HepG2 (cell line): ENCODE data around the gene EFNA2. TPM values are rescaled to one million over a fixed set of nuclear protein-coding genes. Genes with fewer than 3 reads are reported as not detected.

ENCODE experiments used
- ARID5B ChIP-seq: IDR thresholded peaks from 2 replicates; pipeline ENCODE4 v1.4.0; 2020; ENCODE audit warnings: mild to moderate bottlenecking, missing genetic modification reagents
- ARNT2 ChIP-seq: sonication (generic); formaldehyde crosslinking; IDR thresholded peaks from 2 replicates; pipeline ENCODE4 v1.8.0; 2022; ENCODE audit warnings: mild to moderate bottlenecking, low read depth, missing genetic modification reagents, moderate library complexity
- ATF4 ChIP-seq, 2 experiments: fragments of 450-650 bp in 1 of 2; sonication (generic) in 1 of 2; formaldehyde crosslinking; IDR thresholded peaks; 2 replicates each; pipeline versions ENCODE4 v1.5.0 to v1.8.0; 2020 to 2022; ENCODE audit warnings: mild to moderate bottlenecking in 1 of 2, missing genetic modification reagents in 1 of 2
- BORCS8-MEF2B ChIP-seq: sonication (generic); formaldehyde crosslinking; IDR thresholded peaks from 2 replicates; pipeline ENCODE4 v1.8.0; 2022; ENCODE audit warnings: mild to moderate bottlenecking, missing genetic modification reagents
- CCDC6 ChIP-seq: sonication (generic); formaldehyde crosslinking; IDR thresholded peaks from 2 replicates; pipeline ENCODE4 v1.8.1; 2022; ENCODE audit warnings: mild to moderate bottlenecking, missing genetic modification reagents, moderate library complexity
- CHD2 ChIP-seq: IDR thresholded peaks from 2 replicates; pipeline ENCODE4 v1.6.1; 2011; ENCODE audit warnings: low read depth, low read length, improper control_type of control experiment
- FOXO1 ChIP-seq: sonication (generic); formaldehyde crosslinking; IDR thresholded peaks from 2 replicates; pipeline ENCODE4 v1.4.0; 2020; ENCODE audit warnings: missing genetic modification reagents
- HNRNPK ChIP-seq: fragments of 200-400 bp; formaldehyde crosslinking; IDR thresholded peaks from 2 replicates; pipeline ENCODE4 v1.6.1; 2018; ENCODE audit warnings: low read length, low read depth, moderate library complexity, mild to moderate bottlenecking; ENCODE audit not compliant: poor library complexity, severe bottlenecking
- ISX ChIP-seq: sonication (generic); formaldehyde crosslinking; conservative IDR thresholded peaks from 2 replicates; pipeline ENCODE4 v1.5.0; 2020; ENCODE audit warnings: missing genetic modification reagents
- KDM2A ChIP-seq: sonication (generic); formaldehyde crosslinking; IDR thresholded peaks from 2 replicates; pipeline ENCODE4 v1.4.0; 2020; ENCODE audit warnings: low read depth, missing genetic modification reagents, borderline replicate concordance
- RFXANK ChIP-seq: IDR thresholded peaks from 2 replicates; pipeline ENCODE4 v1.6.1; 2016
- SIN3A ChIP-seq: IDR thresholded peaks from 2 replicates; pipeline ENCODE4 v1.6.1; 2011; ENCODE audit warnings: low read depth, mild to moderate bottlenecking, control low read depth, low read length, borderline replicate concordance
- SKI ChIP-seq: fragments of 450-650 bp; IDR thresholded peaks from one replicate; pipeline ENCODE4 v1.6.1; 2018; ENCODE audit warnings: mild to moderate bottlenecking; ENCODE audit not compliant: partially characterized antibody
- TP53 ChIP-seq: sonication (generic); formaldehyde crosslinking; conservative IDR thresholded peaks from 2 replicates; pipeline ENCODE4 v1.4.0; 2020; ENCODE audit warnings: missing genetic modification reagents
- XBP1 ChIP-seq: sonication (generic); formaldehyde crosslinking; IDR thresholded peaks from 2 replicates; pipeline ENCODE4 v1.5.0; 2020; ENCODE audit warnings: missing genetic modification reagents
- ZIK1 ChIP-seq: sonication (generic); formaldehyde crosslinking; IDR thresholded peaks from 2 replicates; pipeline ENCODE4 v1.5.0; 2020; ENCODE audit warnings: mild to moderate bottlenecking, low read depth, missing genetic modification reagents, borderline replicate concordance
- ZNF207 ChIP-seq: fragments of 450-650 bp; IDR thresholded peaks from 2 replicates; pipeline ENCODE4 v1.6.1; 2016; ENCODE audit warnings: antibody characterized with exemption, borderline replicate concordance
- ZNF597 ChIP-seq: sonication (generic); formaldehyde crosslinking; IDR thresholded peaks from 2 replicates; pipeline ENCODE4 v1.5.0; 2020; ENCODE audit warnings: missing genetic modification reagents
- ZNF703 ChIP-seq: sonication (generic); formaldehyde crosslinking; IDR thresholded peaks from 2 replicates; pipeline ENCODE4 v1.5.1; 2020; ENCODE audit warnings: missing genetic modification reagents, mild to moderate bottlenecking, moderate library complexity, borderline replicate concordance
- polyA plus RNA-seq, 8 experiments: library from polyadenylated mRNA; depleted of rRNA in 3 of 8; stranded (reverse) in 7 of 8; unstranded in 1 of 8; fragments of >200 nt; fragmentation: Illumina TruSeq in 4 of 8; extraction: Trizol in 4 of 8; gene quantifications; 2 replicates each; pipeline versions ENCODE4 v1.2.1 to v1.2.3, GENCODE V29; 2011 to 2016; ENCODE audit warnings: low read depth in 4 of 8, missing spikeins in 1 of 8, mixed read lengths in 1 of 8; ENCODE audit not compliant: insufficient read depth in 1 of 8
- total RNA-seq, 5 experiments: library from RNA; depleted of rRNA; stranded (reverse); fragments of >200 nt; fragmentation: Illumina TruSeq; extraction: Trizol; gene quantifications; 2 replicates each; pipeline ENCODE4 v1.2.3, GENCODE V29; 2016; ENCODE audit warnings: low read depth in 1 of 5
- TF ChIP-seq, protein P1 (sequence below): sonication (generic); formaldehyde crosslinking; IDR thresholded peaks from 2 replicates; pipeline ENCODE4 v1.4.0; 2020; ENCODE audit warnings: missing genetic modification reagents, borderline replicate concordance

EFNA2 gene
- total and polyA plus RNA-seq, 2 of the 13 experiments (the other 11 are each of a cell fraction or from before 2014, with no cell fraction given), result 6.0 to 9.9 TPM

DNA sequence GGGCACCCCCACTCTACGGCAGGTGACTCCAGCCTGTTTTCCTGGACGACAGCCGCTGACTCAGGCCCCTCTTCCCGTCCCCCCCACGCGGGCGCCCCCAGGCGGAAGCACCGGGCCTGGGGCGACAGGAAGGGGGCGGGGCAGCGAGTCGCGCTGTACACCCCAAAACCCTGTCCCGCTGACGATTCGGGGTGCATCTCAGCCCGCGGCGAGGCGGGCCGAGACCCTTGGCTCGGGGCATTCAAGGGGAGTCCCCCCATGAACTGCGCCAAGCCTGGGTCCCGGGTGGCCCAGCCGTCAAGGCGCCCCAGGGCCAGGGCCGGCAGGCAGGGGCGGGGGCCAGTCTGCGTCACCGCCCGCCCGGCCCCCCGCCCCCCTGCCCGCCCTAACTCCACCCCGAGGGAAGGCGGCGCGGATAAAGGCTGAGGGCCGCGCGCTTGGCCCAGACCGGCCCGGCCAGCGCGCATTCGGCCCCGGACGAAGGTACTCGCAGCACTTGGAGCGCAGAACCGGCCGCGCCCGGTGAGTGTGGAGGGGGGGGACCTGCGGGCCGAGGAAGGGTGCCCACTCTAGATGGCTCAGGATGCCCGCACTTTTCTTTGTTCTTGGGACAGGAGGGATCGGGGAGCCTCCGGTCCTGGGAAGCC lies 37.4 kb upstream of the EFNA2 start, which contains the start of gene MIDN (continued):
- no peak for TF ChIP-seq ARID5B
- TF ChIP-seq ISX (CRISPR knock-in tag), result 0 out of 2 replicates have a peak, but pooled peaks have one; percentile 13
- no peak for TF ChIP-seq ZIK1
- peak; percentile 83 for TF ChIP-seq HNRNPK
- peak; percentile 45 for TF ChIP-seq FOXO1 (CRISPR knock-in tag)
- peak; percentile 51; the same call in 1 of the 2 replicates for TF ChIP-seq BORCS8-MEF2B (CRISPR knock-in tag)
- TF ChIP-seq ATF4 (CRISPR knock-in tag; IDR thresholded peaks at IDR 0.05), result no peak
- TF ChIP-seq ZNF207, result no peak
- TF ChIP-seq SIN3A, result no peak; the same call in 1 of the 2 replicates
- no peak for TF ChIP-seq RFXANK (CRISPR knock-in tag)
- peak; percentile 80; the same call in 1 of the 2 replicates for TF ChIP-seq CCDC6
- no peak for TF ChIP-seq XBP1
- TF ChIP-seq KDM2A (CRISPR knock-in tag), result peak; percentile 81
- TF ChIP-seq, protein P1, sequence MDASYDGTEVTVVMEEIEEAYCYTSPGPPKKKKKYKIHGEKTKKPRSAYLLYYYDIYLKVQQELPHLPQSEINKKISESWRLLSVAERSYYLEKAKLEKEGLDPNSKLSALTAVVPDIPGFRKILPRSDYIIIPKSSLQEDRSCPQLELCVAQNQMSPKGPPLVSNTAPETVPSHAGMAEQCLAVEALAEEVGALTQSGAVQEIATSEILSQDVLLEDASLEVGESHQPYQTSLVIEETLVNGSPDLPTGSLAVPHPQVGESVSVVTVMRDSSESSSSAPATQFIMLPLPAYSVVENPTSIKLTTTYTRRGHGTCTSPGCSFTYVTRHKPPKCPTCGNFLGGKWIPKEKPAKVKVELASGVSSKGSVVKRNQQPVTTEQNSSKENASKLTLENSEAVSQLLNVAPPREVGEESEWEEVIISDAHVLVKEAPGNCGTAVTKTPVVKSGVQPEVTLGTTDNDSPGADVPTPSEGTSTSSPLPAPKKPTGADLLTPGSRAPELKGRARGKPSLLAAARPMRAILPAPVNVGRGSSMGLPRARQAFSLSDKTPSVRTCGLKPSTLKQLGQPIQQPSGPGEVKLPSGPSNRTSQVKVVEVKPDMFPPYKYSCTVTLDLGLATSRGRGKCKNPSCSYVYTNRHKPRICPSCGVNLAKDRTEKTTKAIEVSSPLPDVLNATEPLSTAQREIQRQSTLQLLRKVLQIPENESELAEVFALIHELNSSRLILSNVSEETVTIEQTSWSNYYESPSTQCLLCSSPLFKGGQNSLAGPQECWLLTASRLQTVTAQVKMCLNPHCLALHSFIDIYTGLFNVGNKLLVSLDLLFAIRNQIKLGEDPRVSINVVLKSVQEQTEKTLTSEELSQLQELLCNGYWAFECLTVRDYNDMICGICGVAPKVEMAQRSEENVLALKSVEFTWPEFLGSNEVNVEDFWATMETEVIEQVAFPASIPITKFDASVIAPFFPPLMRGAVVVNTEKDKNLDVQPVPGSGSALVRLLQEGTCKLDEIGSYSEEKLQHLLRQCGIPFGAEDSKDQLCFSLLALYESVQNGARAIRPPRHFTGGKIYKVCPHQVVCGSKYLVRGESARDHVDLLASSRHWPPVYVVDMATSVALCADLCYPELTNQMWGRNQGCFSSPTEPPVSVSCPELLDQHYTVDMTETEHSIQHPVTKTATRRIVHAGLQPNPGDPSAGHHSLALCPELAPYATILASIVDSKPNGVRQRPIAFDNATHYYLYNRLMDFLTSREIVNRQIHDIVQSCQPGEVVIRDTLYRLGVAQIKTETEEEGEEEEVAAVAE (CRISPR knock-in tag), result no peak
- TF ChIP-seq SKI, result peak; percentile 18
- TF ChIP-seq ZNF703, result no peak
- TF ChIP-seq ZNF597 (CRISPR knock-in tag), result no peak
- no peak for TF ChIP-seq ARNT2 (CRISPR knock-in tag)
- TF ChIP-seq TP53 (CRISPR knock-in tag), result no peak
- no peak for TF ChIP-seq CHD2
